HL-60 (cell line): ENCODE measurements around the gene ZNF37A.

ENCODE experiments used
- DNase-seq, 2 experiments: peaks; one replicate each; pipeline ENCODE4 v3.0.0-alpha.2; 2010 to 2020; ENCODE audit warnings: low read depth in 1 of 2, low spot score in 1 of 2
- H3K27ac ChIP-seq: fragments of 250-450 bp; sonication (Bioruptor Pico); replicated peaks from 2 replicates; pipeline ENCODE4 v1.5.1; 2020; ENCODE audit warnings: mild to moderate bottlenecking, moderate library complexity
- H3K27me3 ChIP-seq: fragments of 250-450 bp; sonication (Bioruptor Pico); 2 replicates; pipeline ENCODE4 v1.5.1; 2021; ENCODE audit warnings: mild to moderate bottlenecking, moderate library complexity; ENCODE audit not compliant: insufficient read depth, poor library complexity, severe bottlenecking
- H3K4me3 ChIP-seq: replicated peaks from 2 replicates; pipeline ENCODE4 v1.5.1; 2011; ENCODE audit warnings: mild to moderate bottlenecking, control low read depth, low read length; ENCODE audit not compliant: insufficient read depth
- CTCF ChIP-seq: IDR thresholded peaks from one replicate; pipeline ENCODE4 v1.5.1; 2011; ENCODE audit warnings: low read length, control low read depth, inconsistent platforms; ENCODE audit not compliant: insufficient read depth
- GABPA ChIP-seq: IDR thresholded peaks from 2 replicates; pipeline ENCODE4 v1.6.1; 2012; ENCODE audit warnings: low read depth
- POLR2AphosphoS5 ChIP-seq: IDR thresholded peaks from 2 replicates; pipeline ENCODE4 v1.6.1; 2012; ENCODE audit warnings: low read depth
- REST ChIP-seq: IDR thresholded peaks from 2 replicates; pipeline ENCODE4 v1.6.1; 2012; ENCODE audit warnings: low read depth; ENCODE audit not compliant: insufficient replicate concordance
- SPI1 ChIP-seq: IDR thresholded peaks from 2 replicates; pipeline ENCODE4 v1.6.1; 2012; ENCODE audit warnings: low read depth, mild to moderate bottlenecking, borderline replicate concordance

ZNF37A gene

GRCh38 chr10:38156416-38157269 is 62.5 kb downstream of the ZNF37A start:
- no peak for TF ChIP-seq GABPA
- TF ChIP-seq CTCF = no peak
- no peak for TF ChIP-seq SPI1
- TF ChIP-seq REST = no peak
- no peak for TF ChIP-seq POLR2AphosphoS5
- Histone ChIP-seq H3K27ac (no peak overlapping the region), H3K27me3 (no peaks in the 10 kb centered on the region), H3K4me3 (no peak overlapping the region)
- no peak for DNase-seq

GRCh38 chr10:38157270-38157685 is 63.1 kb downstream of the ZNF37A start:
- no peak for DNase-seq
- TF ChIP-seq REST (no peak), CTCF (no peak)
- H3K4me3 ChIP-seq = no peak overlapping the region
- H3K27ac ChIP-seq = no peak overlapping the region
- no peaks in the 10 kb centered on the region for H3K27me3 ChIP-seq

- Histone ChIP-seq H3K27me3 (no peaks in the 10 kb centered on the region), H3K4me3 (no peak overlapping the region), H3K27ac (no peak overlapping the region)
- no peak for TF ChIP-seq POLR2AphosphoS5
- TF ChIP-seq REST = no peak
- no peak for TF ChIP-seq SPI1
- TF ChIP-seq GABPA = no peak
- no peak for TF ChIP-seq CTCF
- DNase-seq = no peak
These were observed 64.9 kb downstream of the ZNF37A start for GRCh38 chr10:38159004-38159403.
